Measurements from ENCODE around the gene SLC26A9.
"Not testable (repeated sequence)": the region's sequence is repeated elsewhere in the genome, so short reads cannot be mapped to it uniquely, and the experiment has no call there.

Gene SLC26A9

DNA sequence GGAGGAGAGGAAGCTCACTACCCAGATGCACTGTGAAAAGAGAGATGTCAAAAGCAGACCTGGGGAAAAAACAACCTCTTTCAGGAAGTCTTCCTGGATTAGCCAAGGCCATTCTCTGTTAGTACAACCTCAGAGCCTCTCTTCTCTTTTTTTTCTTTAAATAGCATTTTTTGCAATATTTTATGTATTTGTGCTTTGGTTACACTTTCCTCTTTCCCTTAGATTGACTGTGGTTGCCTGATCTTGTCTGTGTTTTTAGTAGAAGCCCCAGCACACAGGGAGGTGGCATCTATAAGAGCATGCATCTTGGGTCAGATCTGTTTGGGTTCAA is 18.8 kb downstream of the SLC26A9 start:
- DNase-seq (ENCODE audit: low read depth in 2 of 2), result no peak

GRCh38 chr1:205923651-205924459 is 19.4 kb downstream of the SLC26A9 start:
- DNase-seq (ENCODE audit: low read depth in 2 of 2), result no peak

DNA sequence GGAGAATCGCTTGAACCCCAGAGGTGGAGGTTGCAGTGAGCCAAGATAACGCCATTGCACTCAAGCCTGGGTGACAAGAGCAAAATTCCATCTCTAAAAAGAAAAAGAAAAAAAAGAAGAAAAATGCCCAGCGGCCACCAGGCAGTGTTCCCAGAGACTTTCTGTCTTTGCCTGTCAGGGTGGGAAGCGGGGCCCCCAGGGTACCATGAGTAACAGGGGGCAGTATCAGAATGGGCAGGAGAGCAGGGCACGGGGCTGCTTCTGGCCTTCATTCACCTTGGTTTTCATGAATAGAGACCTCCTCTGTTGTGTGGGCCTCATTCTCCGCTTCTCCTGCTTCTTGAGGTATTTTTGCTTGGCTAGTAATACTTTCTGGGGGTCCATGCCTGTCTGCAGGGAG is 20.4 kb downstream of the SLC26A9 start:
- DNase-seq (ENCODE audit: low read depth in 2 of 2), result no peak

- no peak for DNase-seq (ENCODE audit: low read depth in 2 of 2)
These were observed 20.9 kb downstream of the SLC26A9 start for GRCh38 chr1:205922314-205922713.

DNA sequence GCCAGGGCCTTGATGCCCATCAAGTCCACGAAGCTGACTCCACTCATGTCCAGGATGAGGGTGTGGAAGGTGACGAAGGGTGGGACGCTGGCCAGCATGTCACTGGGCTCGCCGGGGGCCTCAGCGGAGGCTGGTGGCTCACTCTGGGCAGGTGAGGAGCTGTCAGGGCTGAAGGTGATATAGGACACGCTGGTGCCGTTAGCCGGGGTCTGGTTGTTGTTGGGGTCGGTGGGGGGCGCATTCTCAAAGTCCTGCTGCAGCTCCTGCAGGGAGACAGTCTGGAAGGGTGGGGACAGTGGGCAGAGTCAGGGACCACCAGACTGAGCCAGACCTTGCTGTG is 21.7 kb downstream of the SLC26A9 start:
- no peak for DNase-seq (ENCODE audit: low read depth in 2 of 2)

DNA sequence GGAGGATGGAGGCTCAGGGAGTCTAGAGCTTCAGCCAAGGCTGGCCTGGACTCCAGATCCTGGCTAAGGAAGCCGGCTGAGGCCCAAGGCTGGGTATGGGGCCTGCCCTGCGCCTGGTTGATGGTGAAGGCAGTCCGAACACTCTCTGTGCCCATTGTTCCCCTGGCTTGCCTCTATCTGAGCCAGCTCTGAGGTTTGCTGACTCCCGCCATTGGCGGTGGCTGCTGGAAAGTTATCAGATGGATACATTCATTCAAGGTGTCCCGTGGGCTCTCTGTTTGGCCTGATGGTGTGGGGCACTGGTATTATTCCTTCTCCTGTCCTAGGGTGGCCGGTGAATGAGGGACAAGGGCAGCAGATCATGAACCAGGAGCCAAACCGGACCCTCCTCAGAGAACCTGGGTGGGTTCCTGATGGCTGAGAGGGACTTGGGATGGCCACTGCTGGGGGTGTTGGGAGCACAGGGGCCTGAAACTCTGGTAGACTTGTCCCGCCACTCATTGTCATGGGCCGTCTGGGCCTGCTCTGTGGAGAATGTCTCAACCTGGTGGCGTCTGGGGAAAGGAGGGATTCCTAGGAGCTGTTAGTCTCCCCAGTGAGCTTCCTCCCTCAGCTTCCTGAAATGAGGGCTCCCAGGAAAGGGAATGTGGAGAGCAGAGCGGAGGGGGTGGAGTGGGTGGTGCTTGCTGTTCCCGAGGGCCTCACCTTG is 22.2 kb downstream of the SLC26A9 start:
- no peak for DNase-seq (ENCODE audit: low read depth in 2 of 2)

DNA sequence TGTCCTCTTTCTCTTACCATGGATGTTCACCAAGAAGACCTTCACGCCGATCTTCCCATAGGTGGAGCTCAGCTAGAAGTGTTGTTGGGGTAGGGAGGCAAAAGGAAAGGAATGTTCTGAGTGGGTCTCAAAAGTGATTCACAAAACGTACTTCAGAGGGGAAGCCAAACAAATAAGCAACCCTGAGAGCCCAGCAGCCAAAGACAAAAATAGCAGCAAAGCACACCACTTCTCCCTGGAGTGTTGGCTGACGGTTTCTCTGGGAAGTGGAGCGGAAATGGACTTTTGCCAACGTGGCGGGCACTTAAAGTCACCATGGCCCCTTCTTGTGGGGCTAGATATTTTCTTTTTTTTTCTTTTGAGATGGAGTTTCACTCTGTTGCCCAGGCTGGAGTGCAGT is 23.1 kb downstream of the SLC26A9 start:
- no peak for DNase-seq (ENCODE audit: low read depth in 2 of 2)

- DNase-seq (ENCODE audit: low read depth in 2 of 2), result peak; percentile 46 to 66
These were observed 24.1 kb downstream of the SLC26A9 start for GRCh38 chr1:205918955-205919746.

DNA sequence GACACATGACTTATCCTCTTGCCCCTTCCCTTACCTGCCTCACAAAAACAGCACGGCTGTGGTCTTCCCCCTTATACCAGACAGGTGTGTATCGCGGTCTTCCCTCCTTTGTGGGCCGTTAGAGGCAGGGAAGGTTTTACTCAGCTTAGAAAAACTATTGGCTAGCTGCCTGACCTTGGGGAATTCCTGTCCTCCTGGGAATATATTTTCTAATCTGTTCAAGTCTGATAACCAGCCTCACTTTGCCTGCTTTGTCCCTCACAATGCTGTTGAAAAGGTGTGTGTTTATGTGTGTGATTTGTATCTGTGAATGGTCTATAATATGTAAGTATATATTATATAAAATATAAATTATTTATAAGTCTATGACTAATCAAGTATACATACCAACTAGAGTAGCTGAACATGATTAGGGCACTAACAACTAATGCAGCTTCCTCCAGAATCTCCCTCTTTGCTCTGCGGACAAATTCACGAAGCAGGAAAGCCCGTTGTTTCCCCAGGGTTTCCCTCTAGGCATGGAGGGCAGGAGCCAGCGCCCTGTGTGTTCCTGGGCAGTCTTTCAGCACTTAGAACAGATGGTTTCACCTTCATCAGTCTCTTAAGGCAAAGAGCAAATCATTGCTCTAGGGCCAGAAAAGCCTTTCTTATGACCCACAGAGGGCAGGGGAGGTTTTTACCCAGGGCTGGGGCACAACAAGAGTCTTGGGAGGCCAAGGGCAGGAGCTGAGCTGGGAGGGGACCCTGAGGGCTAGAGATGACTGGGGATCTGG is 25.6 kb downstream of the SLC26A9 start:
- no peak for DNase-seq (ENCODE audit: low read depth in 2 of 2)

GRCh38 chr1:205916541-205916940 is 26.7 kb downstream of the SLC26A9 start:
- no peak for DNase-seq (ENCODE audit: low read depth in 2 of 2)

DNA sequence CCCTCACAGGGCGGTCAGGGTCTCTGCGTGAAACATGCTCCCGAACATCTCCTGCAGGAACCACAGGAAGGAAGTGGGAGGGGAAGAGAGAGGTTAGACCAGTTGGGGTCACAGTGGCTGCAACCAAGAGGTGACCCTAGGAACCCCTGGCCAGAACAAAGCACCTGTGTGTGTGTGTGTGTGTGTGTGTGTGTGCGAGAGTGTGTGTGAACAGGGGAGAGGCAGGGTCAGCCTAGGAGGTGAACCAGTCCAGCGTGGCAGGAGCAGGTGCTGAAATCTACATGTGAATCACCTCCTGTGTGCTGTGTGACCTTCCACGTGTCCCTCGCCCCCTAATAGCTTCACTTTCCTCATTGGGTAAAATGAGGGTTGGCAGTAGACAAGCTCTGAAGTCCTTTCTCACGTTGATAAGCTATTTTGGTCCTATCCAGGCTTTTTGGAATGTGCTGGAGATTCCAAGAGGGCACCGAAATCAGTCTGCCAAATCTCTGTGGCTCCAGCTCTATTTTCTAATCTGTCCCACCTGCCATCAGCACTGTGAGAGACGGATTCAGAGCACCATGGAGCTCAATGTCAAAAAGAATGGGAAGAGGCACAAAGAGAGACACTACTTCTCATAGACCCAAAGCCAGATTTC is 27.8 kb downstream of the SLC26A9 start:
- DNase-seq (ENCODE audit: low read depth in 2 of 2), result no peak

DNA sequence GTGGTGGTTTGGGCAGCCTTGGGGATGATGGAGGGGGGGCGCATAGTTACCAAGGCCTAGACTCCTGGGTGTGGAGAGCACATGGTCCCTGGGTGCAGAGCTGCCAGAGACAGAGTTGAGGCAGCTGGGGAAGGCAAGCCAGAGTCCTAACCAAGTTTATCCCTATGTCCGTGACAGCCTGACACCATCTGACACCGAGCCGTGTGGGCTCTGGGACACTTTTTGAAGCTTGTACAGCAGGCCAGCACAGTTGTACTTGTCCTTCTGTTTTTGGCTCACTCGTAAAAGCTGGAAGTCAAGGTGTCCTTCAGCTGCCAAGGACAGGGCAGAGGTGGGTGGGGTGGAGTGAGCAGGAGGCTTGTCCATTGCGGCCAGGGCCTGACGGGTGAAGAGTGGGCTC is 28.5 kb downstream of the SLC26A9 start:
- no peak for DNase-seq (ENCODE audit: low read depth in 2 of 2)

GRCh38 chr1:205914155-205914507 is 29.1 kb downstream of the SLC26A9 start:
- DNase-seq (ENCODE audit: low read depth in 2 of 2), result no peak

- no peak for DNase-seq (ENCODE audit: low read depth in 2 of 2)
These were observed 29.7 kb downstream of the SLC26A9 start for GRCh38 chr1:205913451-205914154.

GRCh38 chr1:205907794-205908193 is 35.5 kb downstream of the SLC26A9 start:
- no peak for DNase-seq (ENCODE audit: low read depth in 2 of 2)

DNA sequence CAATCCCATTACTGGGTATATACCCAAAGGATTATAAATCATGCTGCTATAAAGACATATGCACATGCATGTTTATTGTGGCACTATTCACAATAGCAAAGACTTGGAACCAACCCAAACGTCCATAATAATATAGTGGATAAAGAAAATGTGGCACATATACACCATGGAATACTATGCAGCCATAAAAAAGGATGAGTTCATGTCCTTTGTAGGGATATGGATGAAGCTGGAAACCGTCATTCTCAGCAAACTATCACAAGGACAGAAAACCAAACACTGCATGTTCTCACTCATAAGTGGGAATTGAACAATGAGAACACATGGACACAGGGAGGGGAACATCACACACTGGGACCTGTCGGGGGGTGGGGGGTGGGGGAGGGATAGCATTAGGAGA is 38.2 kb downstream of the SLC26A9 start:
- not testable (repeated sequence) for DNase-seq (ENCODE audit: low read depth in 2 of 2)

GRCh38 chr1:205896351-205896750 is 46.9 kb downstream of the SLC26A9 start:
- DNase-seq (ENCODE audit: low read depth in 2 of 2), result no peak

- DNase-seq (ENCODE audit: low read depth in 2 of 2), result not testable (repeated sequence)
These were observed 49.1 kb downstream of the SLC26A9 start for GRCh38 chr1:205894119-205894518.

DNA sequence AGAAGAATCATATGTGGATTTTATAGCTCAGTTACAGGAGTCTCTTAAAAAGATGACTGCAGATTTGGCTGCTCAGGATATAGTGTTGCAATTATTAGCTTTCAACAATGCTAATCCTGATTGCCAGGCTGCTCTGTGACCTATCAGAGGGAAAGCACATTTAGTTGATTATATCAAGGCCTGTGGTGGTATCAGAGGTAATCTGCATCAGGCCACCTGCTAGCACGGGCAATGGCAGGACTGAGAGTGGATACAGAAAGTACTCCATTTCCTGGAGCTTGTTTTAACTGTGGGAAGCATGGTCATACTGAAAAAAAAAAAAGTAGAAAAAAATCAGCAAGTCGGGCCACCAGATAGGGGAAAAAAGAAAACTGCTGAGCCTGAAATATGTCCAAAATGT is 51.1 kb downstream of the SLC26A9 start:
- DNase-seq (ENCODE audit: low read depth in 2 of 2), result not testable (repeated sequence)

GRCh38 chr1:205891481-205891880 is 51.8 kb downstream of the SLC26A9 start:
- DNase-seq (ENCODE audit: low read depth in 2 of 2), result not testable (repeated sequence)

- not testable (repeated sequence) for DNase-seq (ENCODE audit: low read depth in 2 of 2)
These were observed 52.6 kb downstream of the SLC26A9 start for GRCh38 chr1:205890631-205891030.

Data from stimulated activated CD4-positive, alpha-beta T cell treated with anti-CD3 and anti-CD28 coated beads, Interleukin-4, amount 100 ng/mL, for 48 hours (primary cell).